Endothelial cell of umbilical vein (primary cell): ENCODE data around the gene L2HGDH.

Experiments
- EZH2 ChIP-seq: IDR thresholded peaks from 2 replicates; pipeline ENCODE4 v1.6.1; 2012; ENCODE audit warnings: borderline replicate concordance, low read depth, mild to moderate bottlenecking, moderate library complexity, low read length, inconsistent platforms; ENCODE audit not compliant: severe bottlenecking
- GATA2 ChIP-seq: IDR thresholded peaks from 2 replicates; pipeline ENCODE4 v1.7.0; 2011; ENCODE audit warnings: low read depth, mild to moderate bottlenecking, moderate library complexity, mixed read lengths, low read length; ENCODE audit not compliant: insufficient read length, insufficient read depth
- POLR2A ChIP-seq: IDR thresholded peaks from 2 replicates; pipeline ENCODE4 v1.6.1; 2012; ENCODE audit warnings: low read depth, mild to moderate bottlenecking, control low read depth, low read length
- POLR2AphosphoS5 ChIP-seq: IDR thresholded peaks from 2 replicates; pipeline ENCODE4 v1.6.1; 2012; ENCODE audit warnings: low read depth, mild to moderate bottlenecking, control low read depth, low read length, moderate library complexity; ENCODE audit not compliant: insufficient read depth
- TF ChIP-seq, protein P1 (sequence below): IDR thresholded peaks from 2 replicates; pipeline ENCODE4 v1.6.1; 2011; ENCODE audit not compliant: insufficient read depth, insufficient read length
- TF ChIP-seq, protein P2 (sequence below), 2 donors: IDR thresholded peaks; 1 replicate in 1 of 2; 2 replicates in 1 of 2; pipeline ENCODE4 v1.5.1; 2011; ENCODE audit warnings: low read length in 2 of 2, mild to moderate bottlenecking in 2 of 2, moderate library complexity in 2 of 2, control low read depth in 1 of 2, inconsistent platforms in 1 of 2, low read depth in 1 of 2; ENCODE audit not compliant: insufficient read depth in 1 of 2; ENCODE audit errors: extremely low read depth in 1 of 2

DNA sequence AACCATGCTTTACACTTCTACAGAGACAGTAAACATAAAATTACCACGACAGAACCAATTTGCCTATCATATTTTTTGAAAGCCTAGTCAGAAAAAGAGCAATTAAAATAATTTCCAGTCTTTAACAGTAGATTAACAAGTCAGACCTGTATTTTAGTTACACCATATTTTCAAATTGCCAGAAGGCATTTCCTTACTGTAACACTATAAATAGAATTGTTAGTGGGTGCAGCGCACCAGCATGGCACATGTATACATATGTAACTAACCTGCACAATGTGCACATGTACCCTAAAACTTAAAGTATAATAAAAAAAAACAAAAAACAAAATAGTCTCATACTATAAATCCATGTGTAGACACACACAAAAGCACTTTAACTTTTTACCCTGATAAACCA lies 96.6 kb downstream of the L2HGDH start:
- TF ChIP-seq POLR2A (no peak), POLR2AphosphoS5 (no peak), GATA2 (no peak), EZH2 (no peak)
- TF ChIP-seq, protein P1, sequence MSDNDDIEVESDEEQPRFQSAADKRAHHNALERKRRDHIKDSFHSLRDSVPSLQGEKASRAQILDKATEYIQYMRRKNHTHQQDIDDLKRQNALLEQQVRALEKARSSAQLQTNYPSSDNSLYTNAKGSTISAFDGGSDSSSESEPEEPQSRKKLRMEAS = no peak
- TF ChIP-seq, protein P2, sequence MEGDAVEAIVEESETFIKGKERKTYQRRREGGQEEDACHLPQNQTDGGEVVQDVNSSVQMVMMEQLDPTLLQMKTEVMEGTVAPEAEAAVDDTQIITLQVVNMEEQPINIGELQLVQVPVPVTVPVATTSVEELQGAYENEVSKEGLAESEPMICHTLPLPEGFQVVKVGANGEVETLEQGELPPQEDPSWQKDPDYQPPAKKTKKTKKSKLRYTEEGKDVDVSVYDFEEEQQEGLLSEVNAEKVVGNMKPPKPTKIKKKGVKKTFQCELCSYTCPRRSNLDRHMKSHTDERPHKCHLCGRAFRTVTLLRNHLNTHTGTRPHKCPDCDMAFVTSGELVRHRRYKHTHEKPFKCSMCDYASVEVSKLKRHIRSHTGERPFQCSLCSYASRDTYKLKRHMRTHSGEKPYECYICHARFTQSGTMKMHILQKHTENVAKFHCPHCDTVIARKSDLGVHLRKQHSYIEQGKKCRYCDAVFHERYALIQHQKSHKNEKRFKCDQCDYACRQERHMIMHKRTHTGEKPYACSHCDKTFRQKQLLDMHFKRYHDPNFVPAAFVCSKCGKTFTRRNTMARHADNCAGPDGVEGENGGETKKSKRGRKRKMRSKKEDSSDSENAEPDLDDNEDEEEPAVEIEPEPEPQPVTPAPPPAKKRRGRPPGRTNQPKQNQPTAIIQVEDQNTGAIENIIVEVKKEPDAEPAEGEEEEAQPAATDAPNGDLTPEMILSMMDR (IDR thresholded peaks at IDR 0.05; ENCODE audit: extremely low read depth in 1 of 2, insufficient read depth in 1 of 2, low read depth in 1 of 2, low read length in 2 of 2) = no peak
